T-helper 22 cell (primary cell): ENCODE data around the gene PCGF3.

Source experiments
- DNase-seq: peaks from one replicate; pipeline ENCODE4 v3.0.0-alpha.2; 2020; ENCODE audit warnings: low read depth

Gene PCGF3

DNA sequence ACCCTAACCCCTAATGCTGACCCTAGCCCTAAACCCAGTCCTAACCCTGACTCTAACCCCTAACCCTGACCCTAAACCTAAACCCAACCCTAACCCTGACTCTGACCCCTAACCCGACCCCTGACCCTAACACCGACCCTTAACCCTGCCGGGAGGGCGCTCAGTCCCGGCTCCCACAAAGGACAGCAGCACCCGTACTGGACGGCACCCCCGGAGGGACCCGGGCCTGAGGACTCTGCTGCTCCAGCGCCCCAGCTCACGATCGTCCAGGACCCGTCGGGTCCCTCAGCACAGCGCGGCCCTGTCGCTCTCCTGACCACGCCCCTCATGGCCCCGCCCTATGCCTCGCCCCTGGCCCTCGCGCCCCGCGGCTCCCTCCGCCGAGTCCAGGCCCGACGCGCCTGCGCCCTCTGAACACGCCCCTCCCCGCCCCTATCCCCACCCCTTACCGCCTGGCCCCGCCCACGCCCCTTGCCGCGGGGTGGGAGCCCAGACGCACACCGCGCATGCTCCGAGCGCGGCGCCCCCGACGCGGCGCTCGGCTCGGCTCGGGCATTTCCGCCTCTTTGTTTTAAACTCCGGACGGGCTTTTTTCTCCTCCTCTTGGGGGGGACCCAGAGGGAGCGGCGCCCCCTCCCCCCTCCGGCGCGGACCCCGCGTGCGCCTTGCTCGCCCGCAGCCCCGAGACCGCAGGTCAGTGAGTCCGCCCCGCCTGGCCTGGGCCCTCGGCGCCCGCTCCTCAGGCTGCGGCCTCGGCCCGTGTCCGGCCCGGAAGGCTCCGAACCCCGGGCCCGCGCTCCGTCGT lies at the start of gene PCGF3:
PCGF3 (plus strand) TSS at position 555 of the 805 bp plus-strand sequence. CDS start 27,849 bp downstream, outside the sequence.
- DNase-seq = peak; percentile 92

GRCh38 chr4:656436-657337 lies 48.9 kb upstream of the PCGF3 start:
- no peak for DNase-seq

DNA sequence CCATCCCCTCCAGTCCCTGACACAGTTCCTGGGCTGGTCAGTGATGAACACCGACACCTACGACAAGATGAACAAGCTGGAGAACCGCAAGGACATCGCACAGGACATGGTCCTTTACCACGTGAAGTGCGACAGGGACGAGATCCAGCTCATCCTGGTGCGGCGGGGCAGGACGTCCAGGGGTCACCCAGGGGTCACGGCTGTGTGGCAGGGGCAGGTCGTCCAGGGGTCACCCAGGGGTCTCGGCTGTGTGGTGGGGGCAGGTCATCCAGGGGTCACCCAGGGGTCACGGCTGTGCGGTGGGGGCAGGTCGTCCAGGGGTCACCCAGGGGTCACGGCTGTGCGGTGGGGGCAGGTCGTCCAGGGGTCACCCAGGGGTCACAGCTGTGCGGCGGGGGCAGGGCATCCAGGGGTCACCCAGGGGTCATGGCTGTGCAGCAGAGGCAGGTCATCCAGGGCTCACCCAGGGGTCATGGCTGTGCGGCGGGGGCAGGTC lies 48.2 kb upstream of the PCGF3 start:
- DNase-seq = no peak

GRCh38 chr4:657834-658667 lies 47.6 kb upstream of the PCGF3 start:
- DNase-seq = no peak

DNA sequence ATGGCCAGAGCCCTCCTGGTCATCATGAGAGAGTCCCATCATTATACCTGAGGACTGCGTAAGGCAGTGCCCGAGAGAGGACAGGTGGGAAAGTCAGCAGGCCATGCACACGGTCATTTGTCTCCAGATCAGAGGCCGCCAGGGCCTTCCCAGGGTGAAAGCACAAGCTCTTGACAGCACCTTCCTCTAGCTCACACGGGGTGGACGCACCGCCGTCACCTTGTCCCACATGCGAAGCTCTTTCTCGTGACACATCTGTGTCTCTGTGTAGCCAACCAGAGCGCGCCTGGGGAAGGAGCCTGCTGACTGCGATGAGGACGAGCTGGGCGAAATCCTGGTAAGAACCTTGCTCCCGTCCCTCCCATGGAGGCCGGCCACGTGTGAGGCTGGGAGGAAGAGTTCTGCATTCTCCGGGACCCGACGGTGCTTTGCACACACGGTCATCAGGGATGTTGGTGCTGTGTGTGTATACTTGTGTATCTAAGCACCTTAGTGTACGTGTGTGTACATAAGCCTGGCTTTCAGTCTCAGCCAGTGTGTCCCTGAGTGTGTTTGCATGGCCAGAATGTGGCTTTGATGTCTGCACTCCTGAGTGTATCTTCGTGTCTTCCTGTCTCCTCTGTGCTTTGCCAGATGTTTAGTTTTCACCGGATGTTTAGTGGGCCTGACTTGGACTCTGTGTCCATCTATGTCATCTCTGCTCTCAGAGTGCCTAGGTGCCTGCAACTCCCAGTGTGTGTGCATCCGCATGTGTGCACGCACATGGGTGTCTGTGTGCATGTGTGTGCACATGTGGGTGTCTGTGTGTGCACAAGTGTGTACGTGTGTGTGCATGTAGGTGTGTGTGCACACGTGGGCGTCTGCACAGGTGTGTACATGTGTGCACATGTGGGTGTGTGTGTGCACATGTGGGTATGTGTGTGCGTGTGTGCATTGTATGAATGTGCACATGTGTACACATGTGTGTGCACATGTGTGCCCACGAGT lies 46.7 kb upstream of the PCGF3 start:
- DNase-seq = no peak

DNA sequence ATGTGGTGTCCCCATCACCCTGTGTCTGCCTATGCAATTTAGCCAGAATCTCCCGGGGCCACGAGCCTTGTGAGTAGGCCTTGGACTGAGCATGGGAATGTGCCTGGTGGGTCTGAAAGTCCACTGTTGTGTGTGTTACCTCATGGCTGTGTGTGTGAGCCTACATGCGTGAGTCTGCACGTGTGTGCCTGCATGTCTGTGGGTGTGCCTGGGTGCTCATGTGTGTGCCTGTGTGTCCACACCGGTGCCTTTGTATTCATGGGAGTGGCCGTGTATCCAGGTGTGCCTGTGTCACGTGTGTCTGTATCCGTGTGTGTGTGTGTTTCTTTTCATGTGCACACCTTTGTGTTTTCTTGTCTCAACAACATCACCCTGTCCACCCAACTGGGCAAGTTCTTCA lies 45.8 kb upstream of the PCGF3 start:
- no peak for DNase-seq

- DNase-seq = no peak
These were observed 45.2 kb upstream of the PCGF3 start for GRCh38 chr4:660401-660800.

- DNase-seq = no peak
These were observed 44.4 kb upstream of the PCGF3 start for GRCh38 chr4:661231-661630.

DNA sequence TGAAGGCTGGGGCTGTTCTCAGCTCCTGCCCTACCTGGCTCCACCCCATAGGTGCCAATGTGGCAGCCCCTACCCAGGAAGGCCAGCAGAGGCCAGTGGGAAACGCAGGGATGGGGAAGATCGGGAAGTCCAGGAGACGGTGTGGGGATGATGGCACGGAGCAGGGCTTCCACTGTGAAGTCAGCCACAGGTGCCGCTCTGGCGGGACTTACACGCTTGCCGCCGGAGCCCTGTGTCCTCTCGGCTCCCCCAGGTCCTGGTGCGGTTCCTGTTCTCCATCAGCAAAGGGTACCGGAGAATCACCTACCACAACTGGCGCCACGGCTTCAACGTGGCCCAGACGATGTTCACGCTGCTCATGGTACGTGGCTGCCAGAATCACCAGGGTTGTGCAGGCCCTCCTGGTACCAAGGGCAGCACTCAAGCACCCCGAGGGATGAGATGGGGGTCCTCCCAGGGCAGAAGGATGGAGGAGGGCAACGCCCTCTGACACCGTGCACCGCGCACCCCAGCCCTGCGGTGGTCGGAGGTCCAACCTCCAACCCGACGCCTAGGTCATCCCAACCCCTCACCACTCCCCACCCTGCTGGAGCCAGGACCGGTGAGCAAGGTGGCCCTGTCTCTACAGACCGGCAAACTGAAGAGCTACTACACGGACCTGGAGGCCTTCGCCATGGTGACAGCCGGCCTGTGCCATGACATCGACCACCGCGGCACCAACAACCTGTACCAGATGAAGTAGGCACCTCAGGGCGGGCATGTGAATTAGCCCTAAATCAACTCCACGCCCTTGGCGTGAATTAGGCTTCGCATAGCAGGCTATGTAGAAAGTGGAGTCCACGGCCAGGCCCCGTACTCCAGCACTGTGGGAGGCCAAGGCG lies 43.5 kb upstream of the PCGF3 start:
- DNase-seq = no peak

DNA sequence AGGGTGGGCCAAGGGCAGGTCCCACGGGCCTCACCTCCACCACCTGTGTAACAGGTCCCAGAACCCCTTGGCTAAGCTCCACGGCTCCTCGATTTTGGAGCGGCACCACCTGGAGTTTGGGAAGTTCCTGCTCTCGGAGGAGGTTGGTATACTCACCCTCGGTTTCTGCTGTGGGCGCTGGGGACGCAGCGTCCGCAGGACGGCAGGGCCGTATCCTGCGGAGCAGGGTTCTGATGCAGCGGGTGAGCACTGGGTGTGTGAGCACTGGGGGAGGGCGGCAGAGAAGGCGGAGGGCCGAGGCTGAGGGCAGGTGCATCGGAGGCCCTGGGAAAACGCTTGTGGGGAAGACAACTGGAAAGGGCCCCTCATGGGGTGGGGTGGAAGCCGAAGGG lies 42.6 kb upstream of the PCGF3 start:
- DNase-seq = no peak

GRCh38 chr4:663438-664428 lies 41.9 kb upstream of the PCGF3 start:
- DNase-seq = peak; percentile 58

DNA sequence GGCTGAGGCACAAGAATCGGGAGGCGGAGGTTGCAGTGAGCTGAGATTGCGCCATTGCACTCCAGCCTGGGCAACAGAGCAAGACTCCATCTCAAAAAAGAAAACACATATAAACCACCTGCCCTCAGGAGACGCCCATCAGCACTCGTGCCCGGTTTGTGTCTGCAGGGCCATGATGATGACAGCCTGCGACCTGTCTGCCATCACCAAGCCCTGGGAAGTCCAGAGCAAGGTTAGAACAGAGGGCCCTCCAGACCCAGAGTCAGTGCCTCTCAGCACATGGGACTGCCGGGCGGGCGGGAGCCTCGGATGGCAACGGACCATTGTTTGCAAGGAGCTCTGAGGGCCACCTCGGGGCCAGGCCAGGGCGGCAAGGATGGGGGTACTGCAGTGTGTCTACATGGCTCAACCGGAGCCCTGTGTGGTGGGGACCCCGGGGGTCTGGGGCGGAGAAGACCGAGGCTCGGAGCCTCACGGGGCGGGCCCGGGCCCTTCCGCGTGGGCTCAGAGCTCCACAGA lies 40.9 kb upstream of the PCGF3 start:
- no peak for DNase-seq

DNA sequence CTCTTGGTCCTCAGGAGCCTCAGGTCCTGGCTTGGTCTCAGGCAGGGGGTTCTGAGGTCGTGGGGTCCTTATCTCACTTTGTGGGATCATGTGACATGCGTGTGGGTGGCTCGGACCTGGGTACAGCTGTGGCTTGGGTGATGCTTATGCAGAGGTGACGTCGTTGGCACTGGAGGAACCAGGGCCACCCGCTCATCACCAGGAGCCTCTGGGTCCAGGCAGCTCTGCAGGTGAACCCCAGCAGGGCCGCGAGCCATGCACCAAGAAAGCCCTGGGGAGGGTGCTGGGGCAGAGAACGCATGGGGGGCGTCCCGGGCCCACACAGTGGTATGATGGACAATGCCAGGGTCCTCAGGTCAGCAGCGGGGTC lies 40.3 kb upstream of the PCGF3 start:
- DNase-seq = no peak

GRCh38 chr4:665751-666435 lies 39.7 kb upstream of the PCGF3 start:
- DNase-seq = no peak

DNA sequence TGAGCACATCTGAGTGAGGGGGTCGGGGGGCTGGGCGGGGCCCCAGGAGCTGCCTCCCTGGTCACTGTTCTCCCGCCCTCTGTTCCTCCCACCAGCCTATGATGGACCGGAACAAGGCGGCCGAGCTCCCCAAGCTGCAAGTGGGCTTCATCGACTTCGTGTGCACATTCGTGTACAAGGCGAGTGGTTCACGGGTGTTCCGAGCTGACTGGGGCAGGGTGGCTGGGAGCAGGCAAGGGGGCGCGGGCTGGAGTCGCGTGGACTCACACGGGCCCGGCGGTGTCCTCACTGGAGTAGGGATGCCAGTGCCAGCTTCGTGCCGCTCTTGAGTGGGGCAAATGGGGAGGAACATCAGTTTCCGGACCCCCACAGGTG lies 39.2 kb upstream of the PCGF3 start:
- DNase-seq = no peak

DNA sequence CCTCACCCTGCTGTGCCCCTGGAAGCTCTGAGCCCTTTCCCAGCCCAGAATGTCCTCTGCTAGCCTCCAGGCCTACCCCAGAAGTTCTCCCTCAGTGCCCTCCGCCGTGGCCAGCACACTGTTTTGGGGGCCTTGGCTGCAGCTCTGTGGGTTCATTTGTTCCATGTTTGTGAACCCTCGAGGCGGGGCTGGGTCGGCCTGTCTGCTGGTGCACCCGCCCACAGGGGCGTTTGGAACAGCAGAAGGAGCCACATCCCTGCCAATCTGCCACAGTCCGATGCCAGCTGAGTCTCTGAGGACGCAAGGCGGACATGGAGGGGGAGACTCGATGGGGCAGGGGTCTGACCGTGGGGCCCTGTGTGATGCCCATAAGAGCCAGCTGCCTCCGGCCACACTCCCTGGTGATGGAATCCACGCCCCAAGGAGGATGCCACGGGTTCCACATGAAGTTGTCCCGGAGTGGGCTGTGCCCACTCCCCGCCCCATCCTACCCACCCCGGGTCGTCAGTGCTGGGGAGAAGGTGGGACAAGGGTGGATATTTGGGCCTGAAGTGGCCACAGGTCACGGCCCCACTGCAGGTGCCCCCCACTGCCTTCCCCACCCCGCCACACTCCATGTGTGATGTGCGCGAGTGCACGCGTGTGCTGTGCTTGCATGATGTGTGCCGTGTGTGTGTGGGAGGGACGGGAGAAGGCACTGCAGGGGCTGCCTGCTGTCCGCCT lies 38.6 kb upstream of the PCGF3 start:
- DNase-seq = no peak

DNA sequence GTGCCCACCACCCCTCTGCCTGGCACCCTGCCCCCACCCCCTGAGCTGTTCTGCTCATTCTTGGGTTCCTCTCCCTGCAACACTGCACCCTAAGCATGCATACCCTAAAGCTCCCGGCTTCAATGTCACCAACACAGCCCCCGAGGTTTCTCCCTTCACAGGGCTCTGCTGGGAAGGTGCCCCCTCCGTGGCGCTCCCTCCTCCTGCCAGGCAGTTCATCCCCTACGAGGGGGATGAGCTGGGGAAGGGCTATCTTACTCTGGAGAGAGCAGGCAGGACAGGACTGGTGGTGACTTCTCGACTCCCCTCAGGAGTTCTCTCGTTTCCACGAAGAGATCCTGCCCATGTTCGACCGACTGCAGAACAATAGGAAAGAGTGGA lies 38.1 kb upstream of the PCGF3 start:
- DNase-seq = no peak
